Liver (tissue), 9 donors: ENCODE results near the gene HLA-DQB1. TPM values are rescaled to one million over a fixed set of nuclear protein-coding genes. Genes with fewer than 3 reads are reported as not detected.

ENCODE experiments used
- DNase-seq: peaks from one replicate; pipeline ENCODE4 v3.0.0-alpha.2; 2017; ENCODE audit warnings: low spot score
- H3K27ac ChIP-seq, 2 donors: one replicate each; pipeline ENCODE4 v1.7.0; 2013; ENCODE audit warnings: inconsistent platforms in 2 of 2, low read length in 2 of 2, control low read depth in 1 of 2, low read depth in 1 of 2, mild to moderate bottlenecking in 1 of 2
- H3K27me3 ChIP-seq, 4 donors: one replicate each; pipeline versions ENCODE4 v1.6.1 to v1.7.0; 2013; ENCODE audit warnings: low read length in 3 of 4, inconsistent platforms in 1 of 4, mild to moderate bottlenecking in 1 of 4, moderate library complexity in 1 of 4; ENCODE audit not compliant: control insufficient read depth in 4 of 4, insufficient read depth in 4 of 4
- H3K36me3 ChIP-seq, 4 donors: one replicate each; pipeline versions ENCODE4 v1.6.1 to v1.7.0; 2013; ENCODE audit warnings: low read length in 3 of 4, mild to moderate bottlenecking in 3 of 4, low read depth in 1 of 4, moderate library complexity in 1 of 4; ENCODE audit not compliant: control insufficient read depth in 4 of 4, insufficient read depth in 3 of 4
- H3K4me1 ChIP-seq, 4 donors: one replicate each; pipeline versions ENCODE4 v1.6.1 to v1.7.0; 2013; ENCODE audit warnings: low read length in 3 of 4, mild to moderate bottlenecking in 3 of 4, moderate library complexity in 1 of 4; ENCODE audit not compliant: control insufficient read depth in 4 of 4, insufficient read depth in 4 of 4
- H3K4me3 ChIP-seq, 3 donors: one replicate each; pipeline versions ENCODE4 v1.6.1 to v1.7.0; 2013; ENCODE audit warnings: low read length in 3 of 3, control low read depth in 1 of 3, low read depth in 1 of 3, mild to moderate bottlenecking in 1 of 3
- H3K9ac ChIP-seq, 2 donors: one replicate each; pipeline ENCODE4 v1.7.0; 2013; ENCODE audit warnings: low read length in 2 of 2, mild to moderate bottlenecking in 2 of 2, moderate library complexity in 2 of 2, control low read depth in 1 of 2, low read depth in 1 of 2
- H3K9me3 ChIP-seq, 4 donors: one replicate each; pipeline versions ENCODE4 v1.6.1 to v1.7.0; 2013; ENCODE audit warnings: low read length in 3 of 4; ENCODE audit not compliant: control insufficient read depth in 4 of 4
- FOXA1 ChIP-seq: IDR thresholded peaks from 2 replicates; pipeline ENCODE4 v1.6.1; 2016; ENCODE audit warnings: antibody characterized with exemption
- FOXA2 ChIP-seq: IDR thresholded peaks from 2 replicates; pipeline ENCODE4 v1.6.1; 2016; ENCODE audit warnings: antibody characterized with exemption
- GABPA ChIP-seq, 2 donors: IDR thresholded peaks in 1 of 2; conservative IDR thresholded peaks in 1 of 2; 2 replicates each; pipeline ENCODE4 v1.6.1; 2016; ENCODE audit warnings: antibody characterized with exemption in 2 of 2, mild to moderate bottlenecking in 1 of 2, moderate library complexity in 1 of 2
- NR2F2 ChIP-seq: IDR thresholded peaks from 2 replicates; pipeline ENCODE4 v1.6.1; 2016; ENCODE audit warnings: antibody characterized with exemption
- RAD21 ChIP-seq, 2 donors: IDR thresholded peaks; 2 replicates each; pipeline ENCODE4 v1.6.1; 2016; ENCODE audit warnings: antibody characterized with exemption in 2 of 2, mild to moderate bottlenecking in 2 of 2
- RXRA ChIP-seq, 2 donors: IDR thresholded peaks; 2 replicates each; pipeline ENCODE4 v1.6.1; 2017 to 2018; ENCODE audit warnings: antibody characterized with exemption in 2 of 2, mild to moderate bottlenecking in 1 of 2
- SP1 ChIP-seq: IDR thresholded peaks from 2 replicates; pipeline ENCODE4 v1.6.1; 2018; ENCODE audit warnings: antibody characterized with exemption, mild to moderate bottlenecking
- WGBS: extraction: QIAGEN DNeasy Blood & Tissue Kit; methylation state at CpG from one replicate; pipeline ENCODE4 v1.1.7; 2013; 5-methylcytosine and 5-hydroxymethylcytosine counted together
- polyA plus RNA-seq, 2 donors: library from polyadenylated mRNA; stranded (reverse) in 1 of 2; unstranded in 1 of 2; fragments of 200-250 nt in 1 of 2; fragments of >200 nt in 1 of 2; fragmentation: Nextera tagmentation in 1 of 2; extraction: Ambion mirVana in 1 of 2; gene quantifications; one replicate each; pipeline versions ENCODE4 v1.2.1 to v1.2.3, GENCODE V29; 2013 to 2015
- total RNA-seq, 2 donors: library from RNA; depleted of rRNA; stranded (reverse); fragments of >200 nt; gene quantifications; one replicate each; pipeline ENCODE4 v1.2.3, GENCODE V29; 2014
- TF ChIP-seq, protein P1 (sequence below): IDR thresholded peaks from 2 replicates; pipeline ENCODE4 v1.6.1; 2016; ENCODE audit warnings: antibody characterized with exemption, mild to moderate bottlenecking
- TF ChIP-seq, protein P2 (sequence below): IDR thresholded peaks from 2 replicates; pipeline ENCODE4 v1.6.1; 2016; ENCODE audit warnings: antibody characterized with exemption
- TF ChIP-seq, protein P3 (sequence below): IDR thresholded peaks from 2 replicates; pipeline ENCODE4 v1.6.1; 2016; ENCODE audit warnings: antibody characterized with exemption
- donor health status: healthy.
- donor health status: healthy.
- donor health status: healthy.
- donor health status: healthy.
- donor health status: healthy.

Gene HLA-DQB1
- total and polyA plus RNA-seq, 4 donors, result 1.9 to 12.4 (median 7.3) TPM

DNA sequence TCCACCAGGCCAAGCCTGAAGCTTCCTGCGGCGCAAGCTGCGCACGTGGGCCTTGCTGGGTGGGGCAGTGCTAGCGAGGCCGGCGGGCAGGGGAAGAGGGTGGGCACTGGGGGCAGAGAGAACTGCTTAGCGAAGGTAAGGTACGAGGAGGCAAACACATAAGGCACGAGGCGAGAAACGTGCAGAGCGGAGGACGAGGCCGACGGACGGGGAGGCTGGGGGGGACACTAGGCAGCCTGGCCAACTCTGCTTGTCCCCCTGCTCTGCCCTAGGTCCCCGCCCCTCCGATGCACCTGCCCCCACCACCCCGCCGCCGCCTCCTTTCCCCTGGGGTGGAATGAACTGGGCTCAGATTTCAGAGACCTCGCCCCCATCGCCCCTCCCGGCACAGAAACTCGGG lies 2.1 kb downstream of the HLA-DQB1 start (continued):
- TF ChIP-seq, protein P1, sequence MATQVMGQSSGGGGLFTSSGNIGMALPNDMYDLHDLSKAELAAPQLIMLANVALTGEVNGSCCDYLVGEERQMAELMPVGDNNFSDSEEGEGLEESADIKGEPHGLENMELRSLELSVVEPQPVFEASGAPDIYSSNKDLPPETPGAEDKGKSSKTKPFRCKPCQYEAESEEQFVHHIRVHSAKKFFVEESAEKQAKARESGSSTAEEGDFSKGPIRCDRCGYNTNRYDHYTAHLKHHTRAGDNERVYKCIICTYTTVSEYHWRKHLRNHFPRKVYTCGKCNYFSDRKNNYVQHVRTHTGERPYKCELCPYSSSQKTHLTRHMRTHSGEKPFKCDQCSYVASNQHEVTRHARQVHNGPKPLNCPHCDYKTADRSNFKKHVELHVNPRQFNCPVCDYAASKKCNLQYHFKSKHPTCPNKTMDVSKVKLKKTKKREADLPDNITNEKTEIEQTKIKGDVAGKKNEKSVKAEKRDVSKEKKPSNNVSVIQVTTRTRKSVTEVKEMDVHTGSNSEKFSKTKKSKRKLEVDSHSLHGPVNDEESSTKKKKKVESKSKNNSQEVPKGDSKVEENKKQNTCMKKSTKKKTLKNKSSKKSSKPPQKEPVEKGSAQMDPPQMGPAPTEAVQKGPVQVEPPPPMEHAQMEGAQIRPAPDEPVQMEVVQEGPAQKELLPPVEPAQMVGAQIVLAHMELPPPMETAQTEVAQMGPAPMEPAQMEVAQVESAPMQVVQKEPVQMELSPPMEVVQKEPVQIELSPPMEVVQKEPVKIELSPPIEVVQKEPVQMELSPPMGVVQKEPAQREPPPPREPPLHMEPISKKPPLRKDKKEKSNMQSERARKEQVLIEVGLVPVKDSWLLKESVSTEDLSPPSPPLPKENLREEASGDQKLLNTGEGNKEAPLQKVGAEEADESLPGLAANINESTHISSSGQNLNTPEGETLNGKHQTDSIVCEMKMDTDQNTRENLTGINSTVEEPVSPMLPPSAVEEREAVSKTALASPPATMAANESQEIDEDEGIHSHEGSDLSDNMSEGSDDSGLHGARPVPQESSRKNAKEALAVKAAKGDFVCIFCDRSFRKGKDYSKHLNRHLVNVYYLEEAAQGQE, result no peak
- TF ChIP-seq FOXA1 (no peak), FOXA2 (no peak), RXRA (IDR thresholded peaks at IDR 0.05) (no peak), RAD21 (IDR thresholded peaks at IDR 0.05) (no peak)
- TF ChIP-seq, protein P2, sequence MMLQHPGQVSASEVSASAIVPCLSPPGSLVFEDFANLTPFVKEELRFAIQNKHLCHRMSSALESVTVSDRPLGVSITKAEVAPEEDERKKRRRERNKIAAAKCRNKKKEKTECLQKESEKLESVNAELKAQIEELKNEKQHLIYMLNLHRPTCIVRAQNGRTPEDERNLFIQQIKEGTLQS, result no peak

DNA sequence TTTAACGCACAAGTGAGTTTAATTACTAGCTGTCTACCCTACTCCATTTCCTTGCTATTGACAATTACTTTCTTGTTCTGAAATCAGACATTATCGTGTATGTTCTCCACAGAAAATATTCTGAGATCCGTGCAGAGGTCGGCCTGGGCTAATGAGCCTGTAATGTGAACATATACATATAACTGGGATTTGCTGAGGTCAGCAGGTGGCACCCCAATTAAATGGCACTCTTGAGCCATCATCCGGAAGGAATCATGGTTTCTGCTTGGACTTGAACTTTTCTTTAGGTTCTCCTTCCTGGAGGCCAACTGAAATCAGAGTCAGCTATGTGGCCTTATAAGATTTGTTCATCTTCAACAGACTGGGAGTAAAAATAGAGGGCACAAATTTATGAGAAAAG lies 3.6 kb downstream of the HLA-DQB1 start:
- Histone ChIP-seq H3K36me3 (no peaks in the 10 kb centered on the region), H3K9me3 (no peaks in the 10 kb centered on the region), H3K4me1 (no peaks in the 10 kb centered on the region), H3K4me3 (no peak overlapping the region), H3K9ac (no peak overlapping the region), H3K27me3 (no peaks in the 10 kb centered on the region), H3K27ac (no peak overlapping the region)
- 46% methylated on average over 5 of the region's 5 CpGs for WGBS
- no peak for TF ChIP-seq RAD21 (IDR thresholded peaks at IDR 0.05)
- no peak for TF ChIP-seq NR2F2
- TF ChIP-seq GABPA (IDR thresholded peaks at IDR 0.05 in 1 of 2, conservative IDR thresholded peaks at IDR 0.05 in 1 of 2), result no peak
- TF ChIP-seq, protein P1, result no peak
- TF ChIP-seq, protein P2, result no peak
- TF ChIP-seq, protein P3, sequence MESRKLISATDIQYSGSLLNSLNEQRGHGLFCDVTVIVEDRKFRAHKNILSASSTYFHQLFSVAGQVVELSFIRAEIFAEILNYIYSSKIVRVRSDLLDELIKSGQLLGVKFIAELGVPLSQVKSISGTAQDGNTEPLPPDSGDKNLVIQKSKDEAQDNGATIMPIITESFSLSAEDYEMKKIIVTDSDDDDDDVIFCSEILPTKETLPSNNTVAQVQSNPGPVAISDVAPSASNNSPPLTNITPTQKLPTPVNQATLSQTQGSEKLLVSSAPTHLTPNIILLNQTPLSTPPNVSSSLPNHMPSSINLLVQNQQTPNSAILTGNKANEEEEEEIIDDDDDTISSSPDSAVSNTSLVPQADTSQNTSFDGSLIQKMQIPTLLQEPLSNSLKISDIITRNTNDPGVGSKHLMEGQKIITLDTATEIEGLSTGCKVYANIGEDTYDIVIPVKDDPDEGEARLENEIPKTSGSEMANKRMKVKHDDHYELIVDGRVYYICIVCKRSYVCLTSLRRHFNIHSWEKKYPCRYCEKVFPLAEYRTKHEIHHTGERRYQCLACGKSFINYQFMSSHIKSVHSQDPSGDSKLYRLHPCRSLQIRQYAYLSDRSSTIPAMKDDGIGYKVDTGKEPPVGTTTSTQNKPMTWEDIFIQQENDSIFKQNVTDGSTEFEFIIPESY, result no peak
- TF ChIP-seq SP1, result no peak
- no peak for TF ChIP-seq RXRA (IDR thresholded peaks at IDR 0.05)
- no peak for DNase-seq
